Measurements from ENCODE around the gene DST.

The DST gene

GRCh38 chr6:56480654-56481337 is 161.9 kb downstream of the DST start:
- DNase-seq (ENCODE audit: low spot score): no peak

- no peak for DNase-seq (ENCODE audit: low spot score)
Observed at GRCh38 chr6:56480246-56480645, 162.4 kb downstream of the DST start.

DNA sequence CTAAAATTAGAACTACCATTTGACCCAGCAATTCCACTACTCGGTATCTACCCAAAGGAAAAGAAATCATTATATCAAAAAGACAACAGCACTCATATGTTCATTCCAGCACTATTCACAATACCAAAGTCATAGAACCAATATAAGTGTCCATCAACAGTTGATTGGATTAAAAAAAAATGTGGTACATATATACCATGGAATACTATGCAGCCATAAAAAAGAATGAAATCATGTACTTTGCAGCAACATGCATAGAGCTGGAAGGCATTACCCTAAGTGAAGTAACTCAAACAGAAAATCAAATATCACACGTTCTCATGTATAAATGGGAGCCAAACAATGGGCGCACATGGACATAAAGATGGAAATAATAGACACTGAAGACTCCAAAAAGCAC is 163.3 kb downstream of the DST start:
- DNase-seq (ENCODE audit: low spot score): no peak

DNA sequence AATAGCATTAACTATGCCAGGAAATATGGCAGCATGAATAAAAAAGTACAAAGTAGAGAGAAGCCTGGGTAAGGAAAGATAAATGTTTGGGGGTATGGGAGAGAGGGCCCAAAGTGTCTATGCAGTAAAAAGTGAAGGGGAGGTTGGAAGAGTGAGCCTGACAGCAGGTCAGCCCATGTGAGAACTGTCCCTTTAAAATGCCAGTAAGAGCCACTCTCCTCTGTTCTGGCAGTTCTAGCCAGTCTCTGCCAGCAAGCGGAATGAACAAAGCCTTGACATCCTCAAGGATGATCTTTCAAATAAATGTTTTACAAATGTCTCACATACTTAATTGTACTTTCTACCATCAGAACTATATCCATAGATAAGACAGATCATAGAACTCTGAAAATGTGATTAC is 164.5 kb downstream of the DST start:
- no peak for DNase-seq (ENCODE audit: low spot score)

DNA sequence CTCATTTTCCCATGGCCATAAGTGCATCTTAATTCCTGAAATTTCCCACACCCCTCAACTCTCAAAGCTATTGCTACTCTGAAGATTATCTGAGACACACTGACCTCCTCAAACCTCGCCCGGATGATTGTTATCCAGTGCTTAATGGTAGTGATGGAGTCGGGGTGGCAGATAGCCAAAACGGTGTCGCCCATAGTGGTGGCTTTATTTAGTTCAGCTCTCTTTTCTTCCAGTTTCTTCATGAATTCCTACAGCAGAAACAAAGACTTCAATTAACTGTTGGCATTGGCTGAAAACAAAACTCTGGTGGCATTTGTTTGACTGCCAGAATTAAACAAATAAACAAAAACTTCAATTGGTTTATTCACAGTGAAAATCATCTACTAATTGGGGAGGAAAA is 165.4 kb downstream of the DST start:
- no peak for DNase-seq (ENCODE audit: low spot score)

DNA sequence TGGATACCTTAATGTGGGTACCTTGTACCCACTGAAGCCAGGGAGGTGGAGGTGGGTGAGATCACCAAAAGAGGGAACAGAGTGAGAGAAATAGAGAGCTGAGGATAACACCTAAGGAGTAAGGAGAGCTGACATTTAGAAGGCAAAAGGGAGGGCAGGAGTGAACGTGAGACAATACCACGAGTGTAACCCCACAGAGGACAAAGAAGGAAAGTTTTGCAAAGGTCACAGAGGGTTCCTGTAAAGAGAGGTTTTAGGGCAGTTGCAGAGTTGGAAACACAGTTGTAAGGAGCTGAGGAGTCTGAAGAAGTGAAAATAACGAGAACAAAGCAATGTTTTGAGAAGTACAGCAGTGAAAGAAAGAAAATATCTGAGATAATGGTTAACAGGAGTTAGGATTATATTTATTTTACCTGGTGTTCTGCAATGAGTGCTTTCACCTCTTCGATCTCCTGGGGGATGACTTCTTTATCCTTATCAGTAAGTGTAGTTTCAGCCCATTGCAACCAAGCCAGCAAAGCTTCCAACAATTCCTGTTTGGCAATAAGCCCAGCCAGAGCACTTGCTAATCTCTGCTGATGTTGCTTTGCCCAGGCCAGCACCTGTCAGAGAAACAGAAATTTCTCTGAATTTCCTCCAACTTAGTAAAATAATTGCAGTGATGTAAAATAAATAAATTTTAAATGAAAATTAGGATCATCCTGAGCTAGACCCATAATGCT is 166.8 kb downstream of the DST start:
- DNase-seq (ENCODE audit: low spot score): no peak

DNA sequence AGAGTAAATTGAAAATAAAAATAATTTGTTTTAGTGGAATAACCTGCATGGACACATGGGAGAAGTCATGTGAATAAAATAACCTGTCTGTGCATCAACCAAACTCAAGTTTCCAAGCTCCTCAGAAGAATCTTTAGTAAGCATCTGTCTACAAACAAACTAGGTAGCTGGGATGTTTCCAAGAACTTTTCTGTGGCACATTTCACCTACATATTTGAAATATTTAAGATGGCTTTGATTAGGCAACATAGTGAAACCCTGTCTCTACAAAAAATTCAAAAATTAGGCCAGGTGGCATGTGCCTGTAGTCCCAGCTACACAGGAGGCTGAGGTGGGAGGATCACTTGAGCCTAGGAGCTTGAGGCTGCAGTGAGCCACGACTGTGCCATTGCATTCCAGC is 168.2 kb downstream of the DST start:
- no peak for DNase-seq (ENCODE audit: low spot score)

GRCh38 chr6:56463443-56463842 is 179.2 kb downstream of the DST start:
- no peak for DNase-seq (ENCODE audit: low spot score)

DNA sequence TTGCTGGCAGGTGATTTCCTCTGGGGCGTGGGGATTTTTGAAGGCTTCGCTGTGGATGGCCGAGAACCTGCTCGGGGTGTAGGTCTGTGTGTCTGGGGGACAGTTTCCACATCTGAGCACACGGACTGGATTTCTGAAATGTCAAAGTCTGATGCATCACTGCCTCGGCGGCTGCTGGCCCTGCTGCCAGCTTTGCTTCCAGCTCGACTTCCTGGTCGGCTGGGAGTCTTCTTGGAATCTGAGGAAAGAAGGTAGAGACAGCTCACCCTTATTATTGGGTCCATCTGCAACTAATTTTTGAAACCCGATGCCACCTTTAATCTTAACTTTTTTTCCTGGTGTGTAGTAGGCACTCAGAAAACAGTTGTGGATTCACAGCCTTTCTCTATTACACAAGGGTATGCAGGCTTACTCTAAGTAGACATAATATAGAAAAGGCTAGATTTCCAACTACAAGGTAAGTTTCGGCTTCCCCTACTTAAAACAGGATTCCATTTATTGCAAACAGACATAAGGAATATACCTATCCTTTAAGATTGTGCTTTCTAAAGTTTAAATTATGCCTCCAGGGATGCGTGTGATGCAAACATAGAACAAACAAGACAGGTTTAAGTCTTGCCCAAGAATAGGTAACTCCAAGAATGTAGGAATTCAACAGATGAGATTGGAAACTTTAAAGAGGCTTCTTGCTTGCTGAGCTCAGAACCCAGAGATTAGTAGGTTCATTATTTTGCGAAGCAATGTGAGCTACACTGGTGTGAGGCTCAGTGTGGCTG is 183.5 kb downstream of the DST start:
- no peak for DNase-seq (ENCODE audit: low spot score)

DNA sequence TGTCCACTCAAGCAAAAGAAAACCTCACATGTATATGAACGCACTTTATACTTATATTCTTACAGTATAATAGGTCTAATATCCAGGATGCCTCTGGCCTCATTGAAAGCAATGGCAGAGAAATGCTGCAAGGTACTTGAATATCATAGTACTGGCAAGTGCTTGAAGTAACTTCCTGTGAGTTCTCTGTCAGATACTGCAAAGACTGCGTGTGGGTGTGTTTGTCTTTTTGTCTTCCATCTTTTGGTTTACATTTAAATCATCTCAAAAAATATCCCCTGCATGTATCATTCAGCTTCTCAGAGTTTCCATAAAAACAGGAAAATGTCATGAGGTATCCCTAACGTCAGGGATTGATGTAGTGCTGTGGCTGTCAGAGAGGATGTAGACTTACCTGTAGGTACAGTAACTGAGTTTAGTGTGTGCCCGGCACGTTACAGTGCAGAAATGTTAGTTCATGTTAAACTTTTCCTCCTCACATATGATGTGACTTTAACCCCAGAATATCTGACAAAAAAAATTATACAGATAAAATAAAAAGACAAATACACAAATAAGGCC is 184.3 kb downstream of the DST start:
- DNase-seq (ENCODE audit: low spot score): no peak

DNA sequence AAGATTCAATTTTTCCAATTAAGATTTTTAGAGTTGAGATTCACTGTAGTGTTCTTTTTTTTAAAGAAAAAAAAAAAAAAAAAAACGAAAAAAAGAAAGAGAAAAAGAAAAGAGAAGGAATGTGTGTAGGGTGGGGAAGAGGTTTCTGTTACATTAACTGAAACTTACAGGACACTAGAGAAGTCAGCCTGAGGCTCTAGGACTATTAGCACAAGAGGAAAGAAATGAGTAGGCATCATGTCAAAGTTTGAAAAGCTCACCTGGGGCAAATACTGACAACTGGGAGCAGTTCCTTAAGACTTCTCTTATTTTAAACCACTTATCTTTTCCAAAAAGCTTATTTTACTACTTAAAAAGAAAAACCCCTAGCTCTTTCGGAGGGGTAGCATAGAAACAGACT is 185.9 kb downstream of the DST start:
- no peak for DNase-seq (ENCODE audit: low spot score)

DNA sequence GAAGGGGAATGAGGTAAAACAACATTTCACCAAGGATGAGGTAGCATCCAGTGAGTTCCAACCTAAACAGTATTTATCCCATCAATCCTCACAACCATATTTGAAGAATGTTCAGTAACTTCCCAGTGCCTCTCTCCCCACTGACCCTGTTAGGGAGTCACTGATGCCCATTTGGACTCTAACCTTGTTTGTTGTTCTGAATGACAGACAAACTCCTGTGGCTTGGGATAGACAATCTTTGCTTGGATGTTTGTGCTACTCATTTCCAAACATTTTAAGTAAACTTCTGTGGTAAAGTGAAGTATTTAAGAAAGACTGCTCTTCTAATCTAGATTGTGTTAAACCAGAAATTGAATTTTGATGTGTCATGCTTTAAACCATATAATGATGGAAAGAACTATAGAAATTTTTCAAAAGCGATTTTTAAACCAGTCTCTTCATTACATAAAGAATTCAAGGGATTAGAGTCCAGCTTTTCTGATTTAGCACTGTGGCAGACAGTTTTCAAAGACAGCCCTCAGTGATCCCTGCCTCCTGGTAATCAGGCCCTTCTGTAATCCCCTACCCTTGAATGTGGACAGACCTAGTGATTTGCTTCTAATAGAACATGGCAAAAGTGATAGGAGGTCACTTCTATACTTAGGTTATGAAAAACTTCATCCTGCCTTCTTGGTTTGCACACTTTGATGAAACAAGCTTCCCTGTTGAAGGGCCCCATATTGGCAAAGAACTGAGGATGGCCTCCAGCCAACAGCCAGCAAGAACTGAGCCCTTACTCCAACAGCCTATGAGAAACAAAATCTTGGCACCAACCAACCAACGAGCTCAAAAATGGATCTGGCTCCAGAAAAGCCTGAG is 191.6 kb downstream of the DST start:
- no peak for DNase-seq (ENCODE audit: low spot score)

DNA sequence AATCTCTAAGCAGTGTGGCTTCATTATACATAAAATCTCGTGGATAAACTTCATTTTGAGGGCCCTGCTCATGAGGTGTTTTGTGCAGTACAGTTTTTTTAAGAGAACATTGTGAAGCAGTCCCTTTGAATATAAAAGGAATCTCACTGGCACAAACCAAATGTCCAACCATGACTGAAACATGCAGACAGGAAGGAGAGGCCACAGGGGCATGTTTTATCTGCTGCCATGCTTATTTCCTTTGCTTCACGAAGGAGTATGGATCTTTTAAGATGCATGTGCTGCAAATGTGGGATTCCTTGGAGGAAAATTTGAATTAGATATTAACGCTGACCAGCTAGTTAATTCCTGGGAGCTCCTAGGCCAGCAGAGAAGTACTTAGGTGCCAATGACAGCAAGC is 192.3 kb downstream of the DST start:
- DNase-seq (ENCODE audit: low spot score): no peak

- DNase-seq (ENCODE audit: low spot score): no peak
Observed at GRCh38 chr6:56448046-56448445, 194.6 kb downstream of the DST start.

DNA sequence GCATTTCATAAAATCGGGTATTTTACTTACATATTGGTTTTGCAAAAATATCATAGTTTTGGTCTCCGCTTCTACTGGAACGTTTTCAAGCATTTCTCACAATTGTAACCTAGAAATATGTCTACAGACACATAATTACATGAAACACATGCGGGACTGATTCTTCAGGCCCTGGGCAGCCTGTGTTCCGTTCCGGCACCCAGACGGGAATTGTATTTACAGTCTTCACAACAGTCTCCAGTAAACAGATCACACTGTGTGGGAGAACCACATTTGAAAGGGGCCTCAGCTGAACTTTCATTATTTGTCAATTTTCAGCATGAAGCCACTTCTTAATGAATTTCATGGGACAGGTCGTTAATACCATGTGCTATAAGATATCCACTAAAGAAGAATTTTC is 196.9 kb downstream of the DST start:
- DNase-seq (ENCODE audit: low spot score): no peak

GRCh38 chr6:56444855-56445254 is 197.8 kb downstream of the DST start:
- DNase-seq (ENCODE audit: low spot score): no peak

GRCh38 chr6:56440551-56440981 is 202.1 kb downstream of the DST start:
- no peak for DNase-seq (ENCODE audit: low spot score)

DNA sequence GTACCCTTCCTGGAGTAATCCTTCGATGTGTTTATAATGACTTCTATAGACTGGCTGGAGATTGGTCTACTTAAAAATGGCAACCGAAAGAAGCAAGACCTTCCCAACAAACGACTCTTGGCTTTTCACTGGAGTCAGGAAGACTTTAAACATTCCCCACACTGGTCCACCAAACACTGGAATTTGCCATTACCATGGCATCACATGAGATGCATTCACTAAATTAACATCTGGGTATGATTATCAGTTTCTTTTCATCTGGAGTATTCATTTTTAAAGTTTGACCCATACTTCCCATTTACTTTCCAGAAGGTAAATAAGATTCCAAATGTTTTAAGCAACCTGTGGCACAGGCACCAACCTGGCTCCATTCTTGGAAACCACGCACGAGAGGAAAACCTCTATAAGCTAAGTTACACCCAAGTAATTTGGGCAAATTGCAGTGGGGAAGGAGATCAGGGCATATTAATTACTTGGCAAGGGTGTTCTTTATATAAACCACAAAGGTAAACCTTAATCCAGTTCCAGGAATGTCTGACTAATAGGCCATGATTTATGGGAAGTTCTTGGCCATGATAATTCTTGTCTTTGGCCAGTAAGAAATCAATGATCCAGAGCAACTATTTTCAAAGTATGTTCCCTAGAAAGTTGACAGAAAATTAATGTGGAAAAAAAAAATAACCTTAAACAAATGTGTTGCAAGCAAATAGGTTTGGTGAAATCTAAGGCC is 205.4 kb downstream of the DST start:
- no peak for DNase-seq (ENCODE audit: low spot score)

- no peak for DNase-seq (ENCODE audit: low spot score)
Observed at GRCh38 chr6:56435754-56436153, 206.9 kb downstream of the DST start.

- DNase-seq (ENCODE audit: low spot score): no peak
Observed at GRCh38 chr6:56435326-56435725, 207.4 kb downstream of the DST start.

GRCh38 chr6:56434606-56435005 is 208.1 kb downstream of the DST start:
- no peak for DNase-seq (ENCODE audit: low spot score)
